Activated naive CD8-positive, alpha-beta T cell treated with anti-CD3 and anti-CD28 coated beads, Interleukin-2, amount 10 ng/mL, durations not matched to agents 7 days and 5 days (primary cell): ENCODE data around the gene MPPED2. TPM values are rescaled to one million over a fixed set of nuclear protein-coding genes. Genes with fewer than 3 reads are reported as not detected.

Source experiments
- ATAC-seq: fragments of 150-1000 bp; cut with Tn5 transposase; one replicate; pipeline ENCODE4 v1.10.0; 2021; ENCODE audit warnings: low read depth, moderate library complexity
- POLR2A ChIA-PET: fragments of 350-600 bp; sonication (Branson Sonifier 250); formaldehyde crosslinking; loops from one replicate; lab custom pipeline; 2021; ENCODE audit warnings: antibody characterized with exemption; lab: Charles Lee
- DNase-seq: peaks from one replicate; pipeline ENCODE4 v3.0.0; 2021
- H3K27ac Mint-ChIP-seq: one replicate; pipeline ENCODE4 v1.8.0; 2022; ENCODE audit warnings: mild to moderate bottlenecking, mixed read lengths
- H3K27me3 Mint-ChIP-seq: one replicate; pipeline ENCODE4 v1.8.0; 2022; ENCODE audit warnings: mild to moderate bottlenecking, moderate library complexity, mixed read lengths
- H3K36me3 Mint-ChIP-seq: one replicate; pipeline ENCODE4 v1.8.0; 2021; ENCODE audit warnings: mild to moderate bottlenecking, mixed read lengths
- H3K4me1 Mint-ChIP-seq: one replicate; pipeline ENCODE4 v1.8.0; 2021; ENCODE audit warnings: mixed read lengths
- H3K4me3 Mint-ChIP-seq: one replicate; pipeline ENCODE4 v1.8.0; 2022; ENCODE audit warnings: mild to moderate bottlenecking, moderate library complexity, mixed read lengths
- H3K9me3 Mint-ChIP-seq: one replicate; pipeline ENCODE4 v1.8.0; 2021; ENCODE audit warnings: mixed read lengths
- total RNA-seq, 2 experiments: library from RNA; stranded (reverse); gene quantifications; one replicate each; pipeline ENCODE4 v1.2.3, GENCODE V29; 2021

MPPED2 gene
- total RNA-seq, 2 experiments from 2014 or later = not detected

- ATAC-seq (no peak), DNase-seq (no peak)
- Mint-ChIP-seq H3K9me3 (peaks cover 1% of the 10 kb centered on the region), H3K27ac (no peak overlapping the region), H3K4me1 (no peaks in the 10 kb centered on the region), H3K27me3 (peaks cover 27% of the 10 kb centered on the region), H3K36me3 (no peaks in the 10 kb centered on the region), H3K4me3 (no peak overlapping the region)
- POLR2A ChIA-PET = no interaction called here
These were observed 83.0 kb downstream of the MPPED2 start for GRCh38 chr11:30503156-30503555.

GRCh38 chr11:30502305-30502704, 83.8 kb downstream of the MPPED2 start:
- no peak for DNase-seq
- no peak overlapping the region for H3K27ac Mint-ChIP-seq
- ATAC-seq = no peak

GRCh38 chr11:30501744-30502143, 84.4 kb downstream of the MPPED2 start:
- ATAC-seq (no peak), DNase-seq (no peak)
- Mint-ChIP-seq H3K36me3 (no peaks in the 10 kb centered on the region), H3K9me3 (peaks cover 1% of the 10 kb centered on the region), H3K27ac (no peak overlapping the region), H3K4me3 (no peak overlapping the region), H3K4me1 (no peaks in the 10 kb centered on the region), H3K27me3 (peaks cover 21% of the 10 kb centered on the region)
- POLR2A ChIA-PET = no interaction called here

More at GRCh38 chr11:30502305-30502704, 83.8 kb downstream of the MPPED2 start:
- no peaks in the 10 kb centered on the region for H3K36me3 Mint-ChIP-seq
- H3K9me3 Mint-ChIP-seq = peaks cover 1% of the 10 kb centered on the region
- H3K4me1 Mint-ChIP-seq = no peaks in the 10 kb centered on the region
- H3K4me3 Mint-ChIP-seq = no peak overlapping the region
- H3K27me3 Mint-ChIP-seq = peaks cover 21% of the 10 kb centered on the region
- POLR2A ChIA-PET = no interaction called here

- H3K27ac Mint-ChIP-seq = no peak overlapping the region
- ATAC-seq (no peak), DNase-seq (no peak)
- peaks cover 1% of the 10 kb centered on the region for H3K9me3 Mint-ChIP-seq
- H3K36me3 Mint-ChIP-seq = no peaks in the 10 kb centered on the region
- H3K4me3 Mint-ChIP-seq = no peak overlapping the region
- POLR2A ChIA-PET = no interaction called here
- peaks cover 23% of the 10 kb centered on the region for H3K27me3 Mint-ChIP-seq
- H3K4me1 Mint-ChIP-seq = no peaks in the 10 kb centered on the region
These were observed 86.2 kb downstream of the MPPED2 start for GRCh38 chr11:30499940-30500339.

GRCh38 chr11:30497600-30497999, 88.6 kb downstream of the MPPED2 start:
- no peaks in the 10 kb centered on the region for H3K36me3 Mint-ChIP-seq
- H3K9me3 Mint-ChIP-seq = peaks cover 1% of the 10 kb centered on the region
- H3K27ac Mint-ChIP-seq = no peak overlapping the region
- peaks cover 12% of the 10 kb centered on the region for H3K27me3 Mint-ChIP-seq
- POLR2A ChIA-PET = no interaction called here
- no peak for DNase-seq
- no peaks in the 10 kb centered on the region for H3K4me1 Mint-ChIP-seq
- ATAC-seq = no peak
- no peak overlapping the region for H3K4me3 Mint-ChIP-seq

GRCh38 chr11:30496935-30497334, 89.2 kb downstream of the MPPED2 start:
- Mint-ChIP-seq H3K4me3 (no peak overlapping the region), H3K36me3 (no peaks in the 10 kb centered on the region), H3K4me1 (no peaks in the 10 kb centered on the region), H3K27me3 (peaks cover 7% of the 10 kb centered on the region), H3K9me3 (peaks cover 1% of the 10 kb centered on the region), H3K27ac (no peak overlapping the region)
- POLR2A ChIA-PET = no interaction called here
- ATAC-seq (no peak), DNase-seq (no peak)

GRCh38 chr11:30495437-30495836, 90.7 kb downstream of the MPPED2 start:
- no peaks in the 10 kb centered on the region for H3K9me3 Mint-ChIP-seq
- H3K4me3 Mint-ChIP-seq = no peak overlapping the region
- DNase-seq (no peak), ATAC-seq (no peak)
- POLR2A ChIA-PET = no interaction called here
- H3K27ac Mint-ChIP-seq = no peak overlapping the region
- peaks cover 5% of the 10 kb centered on the region for H3K27me3 Mint-ChIP-seq
- H3K4me1 Mint-ChIP-seq = no peaks in the 10 kb centered on the region
- H3K36me3 Mint-ChIP-seq = no peaks in the 10 kb centered on the region

- H3K4me3 Mint-ChIP-seq = no peak overlapping the region
- H3K4me1 Mint-ChIP-seq = no peaks in the 10 kb centered on the region
- no peaks in the 10 kb centered on the region for H3K36me3 Mint-ChIP-seq
- POLR2A ChIA-PET = no interaction called here
- H3K9me3 Mint-ChIP-seq = no peaks in the 10 kb centered on the region
- ATAC-seq (no peak), DNase-seq (no peak)
- no peak overlapping the region for H3K27ac Mint-ChIP-seq
- H3K27me3 Mint-ChIP-seq = peaks cover 3% of the 10 kb centered on the region
These were observed 96.6 kb downstream of the MPPED2 start for GRCh38 chr11:30489511-30489910.

- Mint-ChIP-seq H3K27ac (no peak overlapping the region), H3K4me3 (no peak overlapping the region), H3K4me1 (no peaks in the 10 kb centered on the region), H3K27me3 (peaks cover 3% of the 10 kb centered on the region), H3K9me3 (no peaks in the 10 kb centered on the region), H3K36me3 (no peaks in the 10 kb centered on the region)
- DNase-seq = no peak
- POLR2A ChIA-PET = no interaction called here
- no peak for ATAC-seq
These were observed 97.1 kb downstream of the MPPED2 start for GRCh38 chr11:30489076-30489475.

GRCh38 chr11:30488304-30488998, 97.7 kb downstream of the MPPED2 start:
- H3K27ac Mint-ChIP-seq = no peak overlapping the region
- H3K4me1 Mint-ChIP-seq = no peaks in the 10 kb centered on the region
- H3K9me3 Mint-ChIP-seq = no peaks in the 10 kb centered on the region
- H3K36me3 Mint-ChIP-seq = no peaks in the 10 kb centered on the region
- H3K4me3 Mint-ChIP-seq = no peak overlapping the region
- peaks cover 4% of the 10 kb centered on the region for H3K27me3 Mint-ChIP-seq
- no peak for ATAC-seq
- DNase-seq = no peak
- POLR2A ChIA-PET = no interaction called here

- POLR2A ChIA-PET = no interaction called here
- ATAC-seq = no peak
- H3K27ac Mint-ChIP-seq = no peak overlapping the region
- H3K27me3 Mint-ChIP-seq = peaks cover 6% of the 10 kb centered on the region
- no peaks in the 10 kb centered on the region for H3K4me1 Mint-ChIP-seq
- H3K9me3 Mint-ChIP-seq = no peaks in the 10 kb centered on the region
- no peak for DNase-seq
- no peaks in the 10 kb centered on the region for H3K36me3 Mint-ChIP-seq
- H3K4me3 Mint-ChIP-seq = no peak overlapping the region
These were observed 98.8 kb downstream of the MPPED2 start for GRCh38 chr11:30487200-30487898.

- H3K4me3 Mint-ChIP-seq = no peak overlapping the region
- no peaks in the 10 kb centered on the region for H3K36me3 Mint-ChIP-seq
- H3K9me3 Mint-ChIP-seq = no peaks in the 10 kb centered on the region
- H3K27ac Mint-ChIP-seq = no peak overlapping the region
- no peaks in the 10 kb centered on the region for H3K4me1 Mint-ChIP-seq
- H3K27me3 Mint-ChIP-seq = peaks cover 9% of the 10 kb centered on the region
- ATAC-seq (no peak), DNase-seq (no peak)
- POLR2A ChIA-PET = no interaction called here
These were observed 100.4 kb downstream of the MPPED2 start for GRCh38 chr11:30485756-30486155.

- no peak for DNase-seq
- H3K4me3 Mint-ChIP-seq = no peak overlapping the region
- no peaks in the 10 kb centered on the region for H3K9me3 Mint-ChIP-seq
- POLR2A ChIA-PET = no interaction called here
- peaks cover 9% of the 10 kb centered on the region for H3K27me3 Mint-ChIP-seq
- no peak overlapping the region for H3K27ac Mint-ChIP-seq
- H3K4me1 Mint-ChIP-seq = no peaks in the 10 kb centered on the region
- no peaks in the 10 kb centered on the region for H3K36me3 Mint-ChIP-seq
- ATAC-seq = no peak
These were observed 100.9 kb downstream of the MPPED2 start for GRCh38 chr11:30485222-30485621.

GRCh38 chr11:30483056-30483455, 103.1 kb downstream of the MPPED2 start:
- H3K9me3 Mint-ChIP-seq = no peaks in the 10 kb centered on the region
- no peak overlapping the region for H3K4me3 Mint-ChIP-seq
- POLR2A ChIA-PET = no interaction called here
- DNase-seq (no peak), ATAC-seq (no peak)
- H3K36me3 Mint-ChIP-seq = no peaks in the 10 kb centered on the region
- H3K4me1 Mint-ChIP-seq = no peaks in the 10 kb centered on the region
- H3K27ac Mint-ChIP-seq = no peak overlapping the region
- peaks cover 9% of the 10 kb centered on the region for H3K27me3 Mint-ChIP-seq
